K562 (cell line): Measurements from ENCODE around the gene TEP1. TPM values are rescaled to one million over a fixed set of nuclear protein-coding genes. Genes with fewer than 3 reads are reported as not detected.

Experiments
- ATAC-seq: fragments of 200-7000 bp; cut with Tn5 transposase; 3 replicates; pipeline ENCODE4 v1.9.1; 2020; ENCODE audit warnings: moderate library complexity
- BruUV-seq: library from RNA; stranded (reverse); fragments of 400-500 nt; replicated peaks from 2 replicates; lab custom pipeline; 2021; lab: Mats Ljungman, UMichigan
- CTCF ChIA-PET: fragments of 300-600 bp; formaldehyde crosslinking; extraction: SDS; loops from one replicate; lab custom pipeline; 2021; ENCODE audit warnings: low intra/inter-chr PET ratio; lab: Yijun Ruan, JAX
- POLR2A ChIA-PET: fragments of 300-600, 350-650 bp; sonication (Branson Sonifier 250); formaldehyde crosslinking; extraction: SDS; loops from one replicate; lab custom pipeline; 2021; ENCODE audit warnings: antibody characterized with exemption, inconsistent platforms; lab: Yijun Ruan, JAX
- DNase-seq, 4 experiments: peaks; one replicate each; pipeline versions ENCODE4 v3.0.0 to v3.0.0-alpha.2; 2011 to 2018; ENCODE audit warnings: low spot score in 3 of 4, mixed read lengths in 3 of 4; ENCODE audit errors: extremely low read depth in 1 of 4
- FAIRE-seq: peaks from 2 replicates; lab custom pipeline; 2011; peaks lifted over from hg19 to GRCh38; lab: Jason Lieb, UNC
- H2AFZ ChIP-seq: 2 replicates; pipeline ENCODE4 v1.6.0; 2011; ENCODE audit warnings: low read depth, low read length, control low read depth, inconsistent platforms
- H3K27ac ChIP-seq: fragments of 200-600 bp; 3 replicates; pipeline ENCODE4 v1.8.0; 2011; ENCODE audit warnings: low read depth, mild to moderate bottlenecking, control low read depth, inconsistent platforms, low read length, moderate library complexity, mixed read lengths; ENCODE audit errors: extremely low read depth
- H3K27me3 ChIP-seq, 2 experiments: fragments of 300-600 bp in 1 of 2; 2 replicates in 1 of 2; 3 replicates in 1 of 2; pipeline versions ENCODE4 v1.6.0 to v1.8.0; 2011; ENCODE audit warnings: inconsistent platforms in 2 of 2, low read length in 2 of 2, mild to moderate bottlenecking in 1 of 2, mixed read lengths in 1 of 2, moderate library complexity in 1 of 2; ENCODE audit not compliant: control insufficient read depth in 2 of 2, insufficient read depth in 2 of 2
- H3K36me3 ChIP-seq: fragments of 300-600 bp; 3 replicates; pipeline ENCODE4 v1.8.0; 2011; ENCODE audit warnings: mild to moderate bottlenecking, low read length, inconsistent platforms; ENCODE audit not compliant: control insufficient read depth, insufficient read depth
- H3K4me1 ChIP-seq, 2 experiments: fragments of 200-600 bp in 1 of 2; replicated peaks in 1 of 2; 2 replicates in 1 of 2; 3 replicates in 1 of 2; pipeline versions ENCODE4 v1.5.1 to v1.8.0; 2011; ENCODE audit warnings: inconsistent platforms in 2 of 2, low read length in 2 of 2, mild to moderate bottlenecking in 1 of 2, mixed read lengths in 1 of 2, moderate library complexity in 1 of 2; ENCODE audit not compliant: control insufficient read depth in 2 of 2, insufficient read depth in 2 of 2
- H3K4me2 ChIP-seq: 2 replicates; pipeline ENCODE4 v1.6.1; 2011; ENCODE audit warnings: low read length, control low read depth, inconsistent platforms, mixed read lengths; ENCODE audit not compliant: insufficient read depth
- H3K4me3 ChIP-seq: fragments of 200-600 bp; sonication (generic), shearing (Covaris generic); 2 replicates; pipeline ENCODE4 v1.5.1; 2016; ENCODE audit warnings: control low read depth, inconsistent platforms
- H3K79me2 ChIP-seq: fragments of 200-600 bp; 3 replicates; pipeline ENCODE4 v1.8.0; 2011; ENCODE audit warnings: low read length, inconsistent platforms; ENCODE audit not compliant: control insufficient read depth, insufficient read depth
- H3K9ac ChIP-seq, 2 experiments: 2 replicates each; pipeline versions ENCODE4 v1.6.0 to v1.6.1; 2011; ENCODE audit warnings: low read depth in 2 of 2, low read length in 2 of 2, control low read depth in 1 of 2, inconsistent platforms in 1 of 2, mild to moderate bottlenecking in 1 of 2, mixed read lengths in 1 of 2; ENCODE audit not compliant: insufficient read depth in 1 of 2
- H3K9me1 ChIP-seq: one replicate; pipeline ENCODE4 v1.6.0; 2011; ENCODE audit warnings: inconsistent platforms, mild to moderate bottlenecking, low read length, moderate library complexity; ENCODE audit not compliant: control insufficient read depth, insufficient read depth
- H3K9me3 ChIP-seq: replicated peaks from 2 replicates; pipeline ENCODE4 v1.5.1; 2011; ENCODE audit warnings: low read depth, low read length, inconsistent platforms; ENCODE audit not compliant: control insufficient read depth, insufficient read depth
- H4K20me1 ChIP-seq: replicated peaks from 2 replicates; pipeline ENCODE4 v1.6.1; 2011; ENCODE audit warnings: low read length, inconsistent platforms, mixed read lengths; ENCODE audit not compliant: control insufficient read depth, insufficient read depth
- BCLAF1 ChIP-seq, 2 experiments: fragments of 450-650 bp in 1 of 2; IDR thresholded peaks; 2 replicates each; pipeline ENCODE4 v1.6.1; 2011 to 2017; ENCODE audit warnings: low read depth in 2 of 2, antibody characterized with exemption in 1 of 2, borderline replicate concordance in 1 of 2, low read length in 1 of 2, mild to moderate bottlenecking in 1 of 2, mixed read lengths in 1 of 2; ENCODE audit not compliant: control insufficient read depth in 1 of 2
- ELF1 ChIP-seq: fragments of 200-800 bp; sonication (Bioruptor generic); IDR thresholded peaks from 2 replicates; pipeline ENCODE4 v1.6.1; 2016; ENCODE audit warnings: missing genetic modification characterization, missing compliant biosample characterization
- KLF13 ChIP-seq: fragments of 450-650 bp; IDR thresholded peaks from 2 replicates; pipeline ENCODE4 v1.6.1; 2016; ENCODE audit warnings: missing genetic modification characterization, low read depth, mild to moderate bottlenecking, missing compliant biosample characterization, moderate library complexity, borderline replicate concordance
- NONO ChIP-seq, 2 experiments: fragments of 200-400 bp in 1 of 2; fragments of 450-650 bp in 1 of 2; formaldehyde crosslinking in 1 of 2; IDR thresholded peaks; 2 replicates each; pipeline ENCODE4 v1.6.1; 2017; ENCODE audit warnings: low read depth in 2 of 2, mild to moderate bottlenecking in 2 of 2, moderate library complexity in 2 of 2, low read length in 1 of 2
- RUNX1 ChIP-seq: sonication (generic); IDR thresholded peaks from 2 replicates; pipeline ENCODE4 v1.6.1; 2016; ENCODE audit warnings: antibody characterized with exemption, low read depth
- SUPT5H ChIP-seq: fragments of 450-650 bp; IDR thresholded peaks from 2 replicates; pipeline ENCODE4 v1.6.1; 2016
- ZBTB43 ChIP-seq: sonication (generic); formaldehyde crosslinking; IDR thresholded peaks from 2 replicates; pipeline ENCODE4 v1.8.0; 2023; ENCODE audit warnings: mild to moderate bottlenecking, missing genetic modification reagents
- ZNF586 ChIP-seq: fragments of 450-650 bp; formaldehyde crosslinking; conservative IDR thresholded peaks from 2 replicates; pipeline ENCODE4 v1.4.0; 2020; ENCODE audit warnings: mild to moderate bottlenecking, moderate library complexity
- ZNF589 ChIP-seq: fragments of 200-800 bp; sonication (Bioruptor generic); IDR thresholded peaks from 2 replicates; pipeline ENCODE4 v1.6.1; 2016; ENCODE audit warnings: low read depth, missing genetic modification characterization, missing compliant biosample characterization
- ZNF780A ChIP-seq: fragments of 250-450 bp; sonication (Bioruptor Pico); IDR thresholded peaks from 2 replicates; pipeline ENCODE4 v1.5.0; 2021; ENCODE audit warnings: mild to moderate bottlenecking
- WGBS: fragments of 100-300 bp; shearing (Covaris generic); methylation state at CpG from one replicate; pipeline ENCODE4 v1.1.6; 2016; ENCODE audit warnings: low coverage, mixed read lengths; ENCODE audit not compliant: insufficient coverage; ENCODE audit errors: missing lambda C conversion rate; 5-methylcytosine and 5-hydroxymethylcytosine counted together
- in situ Hi-C: fragments of 300-500 bp; cut with MboI; formaldehyde crosslinking; loops from 4 replicates; pipeline ENCODE4 v1.15.0; 2018; ENCODE audit warnings: inconsistent platforms, mixed read lengths
- intact Hi-C: fragments of 100-400 bp; cut with micrococcal nuclease; formaldehyde crosslinking; loops from 2 replicates; pipeline ENCODE4 v1.14.2; 2022
- polyA plus RNA-seq, 8 experiments: library from polyadenylated mRNA; depleted of rRNA in 4 of 8; stranded (reverse) in 5 of 8; unstranded in 3 of 8; fragments of >200 nt; fragmentation: Nextera tagmentation in 2 of 8; fragmentation: Illumina TruSeq in 1 of 8; extraction: Ambion mirVana in 2 of 8; extraction: Trizol in 1 of 8; gene quantifications; 2 replicates each; pipeline versions ENCODE4 v1.2.1 to v1.2.3, GENCODE V29; 2011 to 2014; ENCODE audit warnings: inconsistent platforms in 1 of 8, missing spikeins in 1 of 8
- total RNA-seq, 7 experiments: library from RNA; depleted of rRNA in 6 of 7; stranded (reverse); fragments of >200 nt in 6 of 7; fragmentation: Illumina TruSeq in 2 of 7; extraction: Trizol in 2 of 7; gene quantifications; 2 replicates each; pipeline versions ENCODE4 v1.2.1 to v1.2.3, GENCODE V29; 2011 to 2021; ENCODE audit warnings: low replicate concordance in 1 of 7

TEP1 gene
- total and polyA plus RNA-seq, 9 of the 15 experiments (the other 6 are each of a cell fraction or from before 2014, with no cell fraction given) = 1.0 to 12.2 (median 7.1) TPM

GRCh38 chr14:20397511-20397910 is 15.8 kb downstream of the TEP1 start:
- CTCF ChIA-PET = no interaction called here
- Histone ChIP-seq H3K27me3 (no peaks in the 10 kb centered on the region), H3K9me1 (no peaks in the 10 kb centered on the region), H2AFZ (no peak overlapping the region)
- intact Hi-C loops = no loop called here
- no TSS peak for BruUV-seq
- WGBS = 82% methylated on average over 2 of the region's 3 CpGs
- TF ChIP-seq KLF13 (tag) (no peak), ZBTB43 (CRISPR knock-in tag) (no peak), ZNF586 (CRISPR knock-in tag) (no peak), ZNF780A (no peak), ZNF589 (CRISPR knock-in tag) (no peak), ELF1 (tag) (no peak), RUNX1 (no peak), NONO (IDR thresholded peaks at IDR 0.05; ENCODE audit: low read depth in 2 of 2, low read length in 1 of 2) (no peak), SUPT5H (no peak), BCLAF1 (IDR thresholded peaks at IDR 0.05; ENCODE audit: borderline replicate concordance in 1 of 2, control insufficient read depth in 1 of 2, low read depth in 2 of 2, low read length in 1 of 2) (no peak)
- TF ChIP-seq, all 486 proteins: peak for 0
- Histone ChIP-seq H3K9me3 (no peaks in the 10 kb centered on the region), H3K36me3 (peaks cover 21% of the 10 kb centered on the region; the same call in 2 of the 3 replicates), H3K79me2 (no peaks in the 10 kb centered on the region), H3K4me3 (no peak overlapping the region), H3K27ac (no peak overlapping the region), H3K9ac (no peak overlapping the region), H3K4me1 (no peaks in the 10 kb centered on the region; a peak in 1 of 5 replicates), H4K20me1 (no peaks in the 10 kb centered on the region), H3K4me2 (no peak overlapping the region)
- DNase-seq = no peak
- no peak for FAIRE-seq
- in situ Hi-C loops = no loop called here
- POLR2A ChIA-PET = no interaction called here
- ATAC-seq = no peak
